GM21360 (cell line): Measurements from ENCODE around the gene C1orf185.
"Not testable (repeated sequence)": the region's sequence is repeated elsewhere in the genome, so short reads cannot be mapped to it uniquely, and the experiment has no call there.

Experiments
- ATAC-seq: cut with Tn5 transposase; IDR thresholded peaks from one replicate; pipeline ENCODE4 v1.9.1; 2021; ENCODE audit warnings: mild to moderate bottlenecking, moderate library complexity; ENCODE audit not compliant: unreplicated experiment

C1orf185 gene

GRCh38 chr1:51101976-51102375 is at the start of gene C1orf185:
Gene C1orf185 (plus strand): TSS chr1:51102228. CDS start chr1:51102234, 6 bp downstream.
- ATAC-seq = no peak

- no peak for ATAC-seq
These were observed 43.2 kb upstream of the C1orf185 start for GRCh38 chr1:51058858-51059257.

- no peak for ATAC-seq
These were observed 40.7 kb upstream of the C1orf185 start for GRCh38 chr1:51061231-51061918.

- ATAC-seq = no peak
These were observed 38.9 kb upstream of the C1orf185 start for GRCh38 chr1:51063121-51063520.

GRCh38 chr1:51070011-51070410 is 32.0 kb upstream of the C1orf185 start:
- no peak for ATAC-seq

GRCh38 chr1:51070640-51071039 is 31.4 kb upstream of the C1orf185 start:
- no peak for ATAC-seq

- ATAC-seq = no peak
These were observed 30.6 kb upstream of the C1orf185 start for GRCh38 chr1:51071291-51072042.

- no peak for ATAC-seq
These were observed 30.0 kb upstream of the C1orf185 start for GRCh38 chr1:51072043-51072439.

GRCh38 chr1:51072651-51073050 is 29.4 kb upstream of the C1orf185 start:
- no peak for ATAC-seq

- no peak for ATAC-seq
These were observed 28.6 kb upstream of the C1orf185 start for GRCh38 chr1:51073456-51073855.

GRCh38 chr1:51086496-51087271 is 15.3 kb upstream of the C1orf185 start:
- no peak for ATAC-seq

GRCh38 chr1:51088474-51088873 is 13.6 kb upstream of the C1orf185 start:
- ATAC-seq = no peak

- no peak for ATAC-seq
These were observed 8.4 kb upstream of the C1orf185 start for GRCh38 chr1:51093581-51093980.

- ATAC-seq = no peak
These were observed 4.9 kb upstream of the C1orf185 start for GRCh38 chr1:51097171-51097570.

- peak; percentile 70 for ATAC-seq
These were observed 1.7 kb upstream of the C1orf185 start for GRCh38 chr1:51100264-51100880.

GRCh38 chr1:51114137-51114536 is 12.1 kb downstream of the C1orf185 start:
- no peak for ATAC-seq

- ATAC-seq = no peak
These were observed 13.8 kb downstream of the C1orf185 start for GRCh38 chr1:51115714-51116404.

GRCh38 chr1:51119331-51119730 is 17.3 kb downstream of the C1orf185 start:
- ATAC-seq = no peak

GRCh38 chr1:51120629-51121028 is 18.6 kb downstream of the C1orf185 start:
- no peak for ATAC-seq

- not testable (repeated sequence) for ATAC-seq
These were observed 25.1 kb downstream of the C1orf185 start for GRCh38 chr1:51127152-51127551.

GRCh38 chr1:51131185-51131584 is 29.2 kb downstream of the C1orf185 start:
- ATAC-seq = no peak
